ENCODE results near the gene ALDH1L1.

ALDH1L1 gene

DNA sequence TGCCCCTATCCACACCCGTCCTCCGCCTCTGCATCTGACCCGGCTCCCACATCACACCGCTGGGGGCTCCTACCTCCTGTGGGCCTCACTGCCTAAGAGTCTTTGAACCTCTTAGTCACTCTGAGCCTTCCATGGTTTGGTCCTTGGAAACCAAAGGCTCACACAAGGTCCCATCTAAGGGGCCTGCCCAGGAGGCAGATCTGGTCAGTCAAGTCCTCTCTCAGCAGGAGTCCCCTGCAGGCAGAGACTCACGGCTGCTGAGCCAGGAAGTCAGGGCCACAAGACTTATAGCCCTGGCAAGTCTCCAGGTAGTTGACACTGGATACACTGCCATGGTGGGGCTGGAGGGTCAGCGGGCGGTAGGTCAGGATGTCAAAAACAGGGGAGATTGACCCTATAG, 31.2 kb upstream of the ALDH1L1 start:
- TF ChIP-seq, protein P1, sequence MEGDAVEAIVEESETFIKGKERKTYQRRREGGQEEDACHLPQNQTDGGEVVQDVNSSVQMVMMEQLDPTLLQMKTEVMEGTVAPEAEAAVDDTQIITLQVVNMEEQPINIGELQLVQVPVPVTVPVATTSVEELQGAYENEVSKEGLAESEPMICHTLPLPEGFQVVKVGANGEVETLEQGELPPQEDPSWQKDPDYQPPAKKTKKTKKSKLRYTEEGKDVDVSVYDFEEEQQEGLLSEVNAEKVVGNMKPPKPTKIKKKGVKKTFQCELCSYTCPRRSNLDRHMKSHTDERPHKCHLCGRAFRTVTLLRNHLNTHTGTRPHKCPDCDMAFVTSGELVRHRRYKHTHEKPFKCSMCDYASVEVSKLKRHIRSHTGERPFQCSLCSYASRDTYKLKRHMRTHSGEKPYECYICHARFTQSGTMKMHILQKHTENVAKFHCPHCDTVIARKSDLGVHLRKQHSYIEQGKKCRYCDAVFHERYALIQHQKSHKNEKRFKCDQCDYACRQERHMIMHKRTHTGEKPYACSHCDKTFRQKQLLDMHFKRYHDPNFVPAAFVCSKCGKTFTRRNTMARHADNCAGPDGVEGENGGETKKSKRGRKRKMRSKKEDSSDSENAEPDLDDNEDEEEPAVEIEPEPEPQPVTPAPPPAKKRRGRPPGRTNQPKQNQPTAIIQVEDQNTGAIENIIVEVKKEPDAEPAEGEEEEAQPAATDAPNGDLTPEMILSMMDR (IDR thresholded peaks at IDR 0.05; ENCODE audit: borderline replicate concordance, insufficient read depth, low read depth, low read length) = no peak
- H3K4me3 ChIP-seq (ENCODE audit: low read depth, low read length) = no peak overlapping the region

DNA sequence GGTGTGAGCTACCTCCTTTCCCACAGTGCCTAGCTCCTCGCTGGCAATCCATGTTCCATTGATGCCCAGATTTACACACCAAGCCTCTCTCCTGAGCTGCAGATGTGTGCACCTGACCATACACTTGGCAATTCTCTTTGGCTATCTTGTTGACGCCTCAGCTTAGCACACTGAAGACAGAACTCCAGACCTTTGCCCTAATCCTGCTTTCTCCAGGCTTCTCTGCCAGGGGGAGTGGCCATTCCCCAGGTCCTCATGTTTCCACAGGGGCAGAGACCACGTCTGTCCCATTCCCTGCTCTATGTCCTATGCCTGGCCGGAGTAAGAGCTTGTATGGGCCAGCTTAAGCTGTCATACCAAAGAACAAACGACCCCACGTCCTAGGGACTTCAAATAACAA, 30.2 kb upstream of the ALDH1L1 start:
- TF ChIP-seq, protein P1 (IDR thresholded peaks at IDR 0.05; ENCODE audit: borderline replicate concordance, insufficient read depth, low read depth, low read length) = no peak
- H3K4me3 ChIP-seq (ENCODE audit: low read depth, low read length) = no peak overlapping the region

DNA sequence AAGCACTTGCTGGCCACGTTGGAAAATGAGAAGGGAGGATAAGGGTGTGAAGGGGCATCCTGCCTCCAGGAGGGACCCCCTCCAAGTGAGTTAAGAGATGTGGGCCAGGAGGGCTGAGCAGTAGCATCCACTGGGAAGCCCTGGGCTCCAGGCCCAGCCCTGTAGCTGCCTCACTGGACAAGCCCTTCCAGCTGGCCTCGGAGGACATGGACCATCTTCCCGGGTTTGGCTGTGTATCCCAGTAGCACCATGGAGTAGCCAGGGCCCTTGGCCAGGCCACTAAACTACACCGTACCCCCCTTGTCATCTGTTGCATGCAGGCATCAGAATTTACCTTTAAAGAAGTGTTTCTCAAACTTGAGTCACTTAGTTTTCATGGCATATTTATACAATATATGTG, 29.4 kb upstream of the ALDH1L1 start:
- TF ChIP-seq, protein P1 (IDR thresholded peaks at IDR 0.05; ENCODE audit: borderline replicate concordance, insufficient read depth, low read depth, low read length) = no peak
- H3K4me3 ChIP-seq (ENCODE audit: low read depth, low read length) = no peak overlapping the region

DNA sequence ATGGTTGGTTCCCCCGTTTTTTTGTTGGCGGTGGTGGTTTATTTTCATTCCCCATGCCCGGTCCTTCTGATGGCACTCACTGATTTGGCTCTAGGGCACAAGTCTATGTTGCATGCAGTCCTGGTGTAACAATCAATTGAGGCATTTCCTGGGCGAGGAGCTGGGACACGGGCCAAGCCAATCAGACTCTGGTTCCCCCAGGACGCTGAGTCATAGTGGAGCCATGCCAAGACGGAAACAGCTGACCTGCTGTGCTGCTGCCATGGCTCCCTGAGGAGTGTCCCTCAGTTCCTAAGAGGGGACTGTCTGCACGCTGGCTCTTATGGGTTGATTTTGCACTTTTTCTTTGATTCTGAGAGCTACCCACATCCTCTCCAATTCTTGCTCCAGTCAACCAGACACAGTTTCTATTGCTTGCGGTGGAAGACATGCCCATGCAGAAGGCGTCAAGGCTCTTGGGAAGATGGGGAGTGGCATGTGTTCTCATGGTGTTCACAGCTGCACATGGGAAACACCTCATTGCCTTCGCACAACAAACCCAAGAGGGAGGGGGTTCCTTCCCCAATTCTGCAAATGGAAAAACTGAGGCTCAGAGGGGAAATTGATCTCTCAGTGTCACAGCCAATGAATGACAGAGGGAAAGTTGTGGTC, 28.3 kb upstream of the ALDH1L1 start:
- TF ChIP-seq, protein P1 (IDR thresholded peaks at IDR 0.05; ENCODE audit: borderline replicate concordance, insufficient read depth, low read depth, low read length) = no peak
- no peak overlapping the region for H3K4me3 ChIP-seq (ENCODE audit: low read depth, low read length)

DNA sequence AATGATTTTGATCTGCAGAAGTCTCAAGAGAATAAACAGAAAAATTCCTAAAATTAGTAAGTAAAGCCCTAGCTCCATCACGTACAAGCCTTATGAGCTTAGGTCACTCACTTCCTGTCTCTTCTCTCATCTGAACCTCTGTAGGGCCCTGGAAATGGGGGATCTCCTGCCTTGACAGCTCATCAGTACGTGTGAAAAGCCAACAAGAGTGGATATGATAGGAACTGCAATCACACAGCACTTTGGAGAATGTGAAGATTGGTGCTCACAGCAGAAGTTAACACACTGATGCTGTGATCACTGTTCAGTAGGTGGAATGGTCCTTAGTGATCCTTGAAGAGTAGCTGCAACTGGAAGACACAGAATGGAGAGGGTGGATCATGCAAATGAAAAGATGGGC, 27.8 kb upstream of the ALDH1L1 start:
- TF ChIP-seq, protein P1 (IDR thresholded peaks at IDR 0.05; ENCODE audit: borderline replicate concordance, insufficient read depth, low read depth, low read length) = no peak
- no peak overlapping the region for H3K4me3 ChIP-seq (ENCODE audit: low read depth, low read length)

DNA sequence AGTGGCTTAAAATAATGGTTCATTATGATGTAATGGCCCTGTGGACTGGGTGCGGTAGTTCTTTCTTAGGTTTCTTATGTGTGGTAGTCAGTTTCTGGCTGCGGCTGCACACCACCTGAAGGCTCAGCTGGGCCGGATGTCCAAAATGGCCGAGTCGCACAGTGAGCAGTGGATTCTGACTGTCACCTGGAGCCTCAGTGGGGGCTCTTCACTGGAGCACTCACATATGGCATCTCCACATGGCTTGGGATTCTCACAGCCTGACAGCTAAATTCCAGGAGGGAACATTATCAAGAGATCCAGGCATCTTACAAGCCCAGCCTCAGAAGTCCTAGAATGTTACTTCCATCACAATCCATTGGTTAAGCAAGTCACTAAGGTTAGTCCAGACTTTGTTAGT, 26.8 kb upstream of the ALDH1L1 start:
- no peak overlapping the region for H3K4me3 ChIP-seq (ENCODE audit: low read depth, low read length)
- TF ChIP-seq, protein P1 (IDR thresholded peaks at IDR 0.05; ENCODE audit: borderline replicate concordance, insufficient read depth, low read depth, low read length) = no peak
